Retina (tissue), 1 donor: Measurements from ENCODE around the gene LPAR3.
"Not testable (repeated sequence)": the region's sequence is repeated elsewhere in the genome, so short reads cannot be mapped to it uniquely, and the experiment has no call there.

Experiments
- DNase-seq: peaks from one replicate; pipeline ENCODE4 v3.0.0-alpha.2; 2016

Gene LPAR3, protein sequence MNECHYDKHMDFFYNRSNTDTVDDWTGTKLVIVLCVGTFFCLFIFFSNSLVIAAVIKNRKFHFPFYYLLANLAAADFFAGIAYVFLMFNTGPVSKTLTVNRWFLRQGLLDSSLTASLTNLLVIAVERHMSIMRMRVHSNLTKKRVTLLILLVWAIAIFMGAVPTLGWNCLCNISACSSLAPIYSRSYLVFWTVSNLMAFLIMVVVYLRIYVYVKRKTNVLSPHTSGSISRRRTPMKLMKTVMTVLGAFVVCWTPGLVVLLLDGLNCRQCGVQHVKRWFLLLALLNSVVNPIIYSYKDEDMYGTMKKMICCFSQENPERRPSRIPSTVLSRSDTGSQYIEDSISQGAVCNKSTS

DNA sequence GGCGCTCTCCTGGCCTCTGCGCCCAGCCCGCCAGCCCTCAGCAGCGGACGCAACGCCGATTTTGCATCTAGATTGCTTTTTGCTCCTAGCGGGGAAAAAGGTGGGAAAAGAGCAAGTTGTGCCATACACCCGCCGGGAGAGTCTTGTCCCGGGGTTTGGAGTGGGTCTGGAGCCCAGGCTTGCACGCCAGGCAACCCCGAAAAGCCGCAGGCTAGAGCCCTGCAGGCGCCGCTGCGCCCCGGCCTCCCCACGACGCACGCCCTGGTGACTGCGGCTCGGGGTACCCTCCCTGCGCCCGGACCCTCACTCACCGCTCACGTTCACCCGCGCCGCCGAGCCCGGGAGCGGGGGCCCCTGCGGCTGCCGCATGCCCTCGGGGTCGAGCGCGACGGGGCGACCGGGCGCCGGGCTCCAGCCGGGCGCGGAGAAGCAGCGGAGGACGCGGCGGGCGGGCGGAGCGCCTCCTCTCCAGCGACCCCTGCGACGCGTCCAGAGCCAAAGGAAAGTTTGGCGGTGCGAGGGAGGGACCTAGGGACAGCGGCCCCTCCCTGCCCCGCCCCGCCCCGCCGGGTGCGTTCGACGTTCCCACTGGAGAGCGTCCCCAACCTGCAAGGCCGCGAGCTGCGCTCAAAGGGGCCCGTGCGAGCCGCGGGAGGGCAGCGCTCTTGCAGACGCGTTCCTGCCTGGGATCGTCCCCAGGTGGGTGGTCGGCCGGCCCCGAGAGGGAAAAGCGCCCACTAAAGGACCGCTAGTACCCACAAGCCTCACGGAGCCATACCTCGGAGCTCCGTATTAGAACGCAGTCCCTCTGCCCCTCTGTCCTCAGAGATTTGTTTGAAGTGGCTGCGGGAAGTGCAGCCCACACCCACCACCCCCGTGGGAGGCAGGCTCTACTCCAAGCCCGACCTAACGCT is at the start of gene LPAR3:
Gene LPAR3, minus strand, starts transcription at position 502 of the 914 bp plus-strand sequence. CDS start 27,086 bp downstream, outside the sequence.
- DNase-seq = peak; percentile 80

DNA sequence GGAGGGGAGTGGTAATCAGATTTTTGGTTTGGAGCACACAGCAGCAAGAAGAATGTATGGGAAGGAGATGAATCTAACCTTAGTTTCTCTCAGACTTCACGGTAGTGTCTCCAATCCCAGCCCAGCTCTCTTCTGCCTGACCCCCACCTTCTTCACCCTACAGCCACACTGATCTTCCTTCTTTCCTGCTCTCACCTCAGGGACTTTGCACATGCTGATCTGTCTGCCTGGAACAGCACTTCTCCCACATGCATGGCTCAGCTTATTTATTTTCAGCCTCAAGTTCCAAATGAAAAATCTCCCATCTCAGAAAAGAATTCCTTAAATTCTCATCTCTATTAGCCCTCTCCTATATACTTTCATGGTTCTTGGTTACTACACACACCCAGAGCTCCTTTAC is 48.8 kb upstream of the LPAR3 start:
- DNase-seq = no peak

GRCh38 chr1:84940481-84940880 is 47.5 kb upstream of the LPAR3 start:
- no peak for DNase-seq

- no peak for DNase-seq
Measured at GRCh38 chr1:84939761-84940160, 46.8 kb upstream of the LPAR3 start.

GRCh38 chr1:84939151-84939550 is 46.1 kb upstream of the LPAR3 start:
- DNase-seq = no peak

- peak; percentile 61 for DNase-seq
Measured at GRCh38 chr1:84936116-84936810, 43.3 kb upstream of the LPAR3 start.

DNA sequence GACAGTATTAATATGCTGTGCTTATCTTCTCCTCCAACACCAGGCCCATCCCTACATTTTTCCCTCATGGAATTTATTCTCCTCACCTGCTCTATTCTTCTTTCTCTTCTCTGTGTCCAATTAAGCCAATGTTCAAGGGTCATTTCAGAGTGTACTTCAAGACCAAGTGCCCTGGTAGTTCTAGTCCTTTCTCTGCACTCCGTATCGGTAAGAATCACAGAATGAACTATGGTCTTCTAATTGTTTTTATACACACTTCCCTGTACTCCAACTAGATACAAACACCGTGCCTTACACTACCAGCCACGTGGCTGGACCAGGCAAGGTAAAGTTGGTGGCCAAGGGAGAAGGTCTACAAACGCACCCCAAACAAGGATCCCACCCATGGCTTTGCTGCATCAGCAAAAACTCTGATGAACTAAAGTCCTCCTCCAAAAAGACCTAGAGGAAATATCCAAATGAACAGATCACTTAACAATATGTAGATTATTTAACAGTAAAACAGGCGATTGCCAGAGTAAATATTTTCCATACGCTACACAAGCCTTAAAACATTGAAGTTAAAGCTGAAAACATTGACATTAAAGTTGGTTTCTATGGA is 40.1 kb upstream of the LPAR3 start:
- DNase-seq = no peak

- DNase-seq = no peak
Measured at GRCh38 chr1:84930831-84931230, 37.8 kb upstream of the LPAR3 start.

GRCh38 chr1:84930329-84930728 is 37.3 kb upstream of the LPAR3 start:
- DNase-seq = no peak

DNA sequence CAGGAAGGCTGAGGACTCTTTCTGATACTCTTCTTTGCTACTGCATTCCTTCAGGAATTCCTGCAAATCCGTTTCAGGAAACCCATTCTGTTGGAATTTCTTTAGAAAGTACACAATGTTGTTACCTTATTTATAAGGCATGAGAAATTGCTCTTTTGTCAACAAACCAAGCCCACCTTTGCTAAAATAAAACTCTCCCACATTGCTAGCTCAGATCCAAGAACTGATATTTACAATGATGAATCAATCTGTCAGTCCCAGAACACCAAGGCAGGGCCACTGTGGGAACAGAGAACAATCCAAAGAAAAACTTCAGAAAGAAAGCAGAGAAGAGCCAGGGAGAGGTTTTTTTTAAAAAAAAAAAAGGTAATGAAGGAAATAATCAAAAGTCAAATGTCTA is 36.6 kb upstream of the LPAR3 start:
- DNase-seq = no peak

GRCh38 chr1:84928979-84929378 is 36.0 kb upstream of the LPAR3 start:
- DNase-seq = no peak

GRCh38 chr1:84923317-84923716 is 30.3 kb upstream of the LPAR3 start:
- DNase-seq = no peak

GRCh38 chr1:84920159-84920558 is 27.2 kb upstream of the LPAR3 start:
- DNase-seq = no peak

GRCh38 chr1:84919461-84919970 is 26.5 kb upstream of the LPAR3 start:
- DNase-seq = no peak

DNA sequence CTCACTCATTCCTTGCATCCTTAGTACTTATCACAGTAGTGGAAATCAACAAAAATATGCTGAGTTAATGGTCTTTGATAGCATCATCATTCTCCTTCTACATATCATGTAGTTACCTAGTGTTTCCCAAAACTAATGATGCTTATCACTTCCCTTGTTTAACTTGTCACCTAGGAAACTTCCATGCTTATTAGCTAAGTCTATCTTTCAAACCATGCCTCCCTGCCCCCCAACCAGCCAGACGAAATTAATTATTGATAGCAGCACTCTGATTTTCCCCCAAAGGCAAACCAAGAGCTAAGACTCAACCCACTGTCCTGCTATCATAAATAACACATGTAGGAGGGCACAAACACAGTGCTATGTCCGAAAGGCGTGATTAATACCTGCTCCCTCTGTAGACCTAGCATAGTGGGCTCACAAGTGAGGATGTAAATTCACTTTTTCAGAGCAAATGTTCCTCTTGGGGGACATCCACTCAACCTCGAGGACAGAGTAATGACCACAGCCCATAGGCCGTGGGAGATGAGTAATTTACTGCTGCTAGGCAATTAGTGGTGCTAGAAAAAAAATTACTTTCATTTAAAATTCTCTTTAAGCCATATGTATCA is 25.8 kb upstream of the LPAR3 start:
- no peak for DNase-seq

- no peak for DNase-seq
Measured at GRCh38 chr1:84916897-84917296, 23.9 kb upstream of the LPAR3 start.

DNA sequence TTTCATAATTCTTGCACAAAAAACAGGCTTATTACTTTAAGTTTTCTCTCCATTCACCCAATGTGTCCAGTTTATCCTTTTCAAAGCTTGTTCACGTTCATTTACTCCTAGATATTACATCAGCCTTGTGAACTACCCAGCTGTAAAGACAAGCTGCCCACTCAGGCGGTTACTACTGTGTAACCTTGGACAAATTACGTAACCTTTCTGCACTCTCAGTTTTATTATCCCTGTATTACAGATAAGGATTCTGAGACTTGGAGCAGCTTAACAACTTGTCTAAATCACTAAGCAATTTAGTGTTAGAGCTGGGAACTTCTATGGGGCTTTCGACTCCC is 20.5 kb upstream of the LPAR3 start:
- DNase-seq = no peak

DNA sequence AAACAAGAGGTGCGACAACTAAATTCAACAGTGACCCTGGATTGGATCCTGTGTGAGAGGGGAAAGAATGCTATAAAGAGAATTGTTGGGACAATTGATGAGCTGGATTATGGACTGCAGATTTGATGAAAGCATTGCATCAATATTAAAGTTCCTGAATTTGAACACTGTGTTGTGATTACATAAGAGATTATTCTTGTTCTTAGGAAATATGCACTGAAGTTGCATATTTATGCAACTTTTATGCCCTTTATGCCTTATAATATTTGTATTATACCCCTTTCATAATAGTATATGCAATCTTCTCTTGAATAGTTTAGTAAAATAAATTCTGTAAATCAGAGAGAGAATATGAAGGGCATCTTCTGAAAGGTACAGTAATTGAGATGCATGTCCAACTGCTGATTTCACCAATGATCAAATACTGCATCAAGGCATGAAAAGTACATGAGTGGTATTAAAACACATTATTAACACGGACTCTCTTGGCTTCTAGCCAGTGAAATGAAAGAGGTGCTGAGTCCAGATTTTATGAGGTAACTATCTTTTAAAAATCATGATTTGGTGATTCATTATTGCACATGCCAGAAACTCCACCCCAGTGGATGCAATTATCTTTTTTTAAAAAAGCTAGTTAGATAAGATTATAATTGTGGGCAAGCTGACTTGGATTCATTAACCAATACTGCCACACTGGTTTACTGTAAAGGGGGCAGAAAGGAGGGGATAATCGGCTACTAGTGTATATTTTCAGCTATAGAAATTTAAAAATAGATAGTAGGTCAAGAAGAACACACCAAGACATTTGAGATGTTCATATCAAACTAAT is 19.9 kb upstream of the LPAR3 start:
- no peak for DNase-seq

DNA sequence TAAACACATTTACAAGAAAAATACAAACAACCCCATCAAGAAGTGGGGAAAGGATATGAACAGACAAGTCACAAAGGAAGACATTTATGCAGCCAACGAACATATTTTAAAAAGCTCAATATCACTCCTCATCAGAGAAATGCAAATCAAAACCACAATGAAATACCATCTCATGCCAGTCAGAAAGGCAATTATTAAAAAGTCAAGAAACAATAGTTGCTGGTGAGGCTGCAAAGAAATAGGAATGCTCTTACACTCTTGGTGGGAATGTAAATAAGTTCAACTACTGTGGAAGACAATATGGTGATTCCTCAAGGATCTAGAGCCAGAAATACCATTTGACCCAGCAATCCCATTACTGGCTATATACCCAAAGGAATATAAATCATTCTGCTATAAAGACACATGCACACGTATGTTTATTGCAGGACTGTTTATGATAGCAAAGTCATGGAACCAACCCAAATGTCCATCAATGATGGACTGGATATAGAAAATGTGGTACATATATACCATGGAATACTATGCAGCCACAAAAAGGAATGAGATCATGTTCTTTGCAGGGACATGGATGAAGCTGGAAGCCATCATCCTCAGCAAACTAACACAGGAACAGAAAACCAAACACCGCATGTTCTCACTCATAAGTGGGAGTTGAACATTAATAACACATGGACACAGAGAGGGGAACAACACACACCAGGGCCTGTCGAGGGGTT is 15.9 kb upstream of the LPAR3 start:
- DNase-seq = not testable (repeated sequence)

GRCh38 chr1:84907095-84907827 is 14.3 kb upstream of the LPAR3 start:
- no peak for DNase-seq
